Activated T-cell treated with anti-CD3 and anti-CD28 coated beads, Interleukin-2, amount 50 U/mL, for 72 hours (primary cell): ENCODE measurements around the gene SETD3. TPM values are rescaled to one million over a fixed set of nuclear protein-coding genes. Genes with fewer than 3 reads are reported as not detected.
A peak's percentile ranks its signal among the peaks of the same experiment; 100 is the strongest.

Source experiments
- ATAC-seq, 2 donors: fragments of 150-1000 bp; cut with Tn5 transposase; replicated peaks in 1 of 2; 2 replicates each; pipeline ENCODE4 v1.10.0; 2021; ENCODE audit warnings: moderate library complexity in 2 of 2, mild to moderate bottlenecking in 1 of 2
- DNase-seq, 2 donors: peaks; one replicate each; pipeline ENCODE4 v3.0.0; 2021 to 2022; ENCODE audit warnings: mixed read lengths in 1 of 2
- H3K27ac Mint-ChIP-seq: one replicate; pipeline ENCODE4 v1.8.0; 2022; ENCODE audit warnings: mild to moderate bottlenecking, moderate library complexity, mixed read lengths
- H3K27me3 Mint-ChIP-seq: one replicate; pipeline ENCODE4 v1.8.0; 2022; ENCODE audit warnings: low read depth, mixed read lengths
- H3K36me3 Mint-ChIP-seq, 2 donors: one replicate each; pipeline ENCODE4 v1.8.0; 2022; ENCODE audit warnings: mixed read lengths in 2 of 2, mild to moderate bottlenecking in 1 of 2; ENCODE audit not compliant: insufficient read depth in 2 of 2
- H3K4me1 Mint-ChIP-seq: one replicate; pipeline ENCODE4 v1.8.0; 2022; ENCODE audit warnings: low read depth, mixed read lengths
- H3K4me3 Mint-ChIP-seq, 2 donors: one replicate each; pipeline ENCODE4 v1.8.0; 2022; ENCODE audit warnings: mild to moderate bottlenecking in 2 of 2, mixed read lengths in 2 of 2, moderate library complexity in 2 of 2
- H3K9me3 Mint-ChIP-seq, 2 donors: one replicate each; pipeline ENCODE4 v1.8.0; 2022; ENCODE audit warnings: mixed read lengths in 2 of 2
- total RNA-seq, 2 donors: library from RNA; stranded (reverse); gene quantifications; one replicate each; pipeline ENCODE4 v1.2.3, GENCODE V29; 2022

Gene SETD3
- total RNA-seq: 10 to 100 TPM; 48.0 to 49.6 TPM

DNA sequence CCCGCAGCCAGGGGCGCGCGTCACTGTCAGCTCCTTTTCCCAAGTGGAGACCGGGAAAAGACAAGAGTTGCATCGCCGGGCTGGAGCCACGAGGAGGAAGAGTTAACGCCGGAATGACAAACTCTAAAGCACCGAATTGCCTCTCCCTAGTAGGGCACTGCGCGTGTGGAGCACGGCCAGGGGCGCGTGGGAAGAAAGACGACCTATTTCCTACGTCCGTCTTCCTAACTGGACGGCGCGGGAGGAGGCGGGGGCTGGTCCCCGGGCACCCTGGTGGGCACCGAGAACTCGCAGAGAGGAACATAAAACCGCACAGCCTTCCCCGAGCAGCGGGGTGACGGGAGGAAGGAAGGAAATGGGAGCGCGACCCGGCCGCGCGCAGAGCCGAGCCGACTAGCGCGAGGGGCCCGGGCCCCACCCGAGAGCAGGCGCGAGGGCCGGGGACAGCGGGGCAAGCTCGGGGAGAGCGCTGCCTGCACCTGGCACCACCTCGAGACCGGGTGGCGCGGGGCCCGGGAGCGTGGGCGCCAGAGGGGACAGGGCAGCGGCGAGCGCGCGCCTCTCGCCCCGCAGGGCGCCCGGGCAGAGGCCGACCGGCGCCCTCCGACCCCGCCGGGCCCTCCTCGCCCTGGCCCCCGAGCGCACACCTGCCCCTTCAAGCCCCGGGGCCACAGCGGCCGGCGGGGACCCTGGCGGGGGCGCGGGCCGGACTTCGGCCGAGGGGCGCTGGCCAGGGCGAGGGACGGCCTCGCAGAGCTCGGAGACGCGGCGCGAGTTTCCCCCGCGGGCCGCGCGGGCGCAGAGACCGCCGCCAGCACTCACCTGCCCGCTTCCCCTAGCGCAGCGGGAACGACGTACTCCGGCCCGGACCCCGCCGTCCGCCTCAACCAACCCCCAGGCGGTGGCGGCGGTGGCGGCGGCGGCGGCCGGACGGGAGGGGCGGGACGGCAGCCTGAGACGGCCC, at the start of gene SETD3:
SETD3 (minus strand) TSS at position 954 of the 964 bp plus-strand sequence. CDS start 15,054 bp downstream, outside the sequence.
- Mint-ChIP-seq H3K9me3 (no peaks in the 10 kb centered on the region), H3K4me3 (peak within 1 kb of the TSS; percentile 98 to 99), H3K27me3 (no peaks in the 10 kb centered on the region), H3K36me3 (peaks cover 4 to 6% of the 10 kb centered on the region in 2 donors), H3K4me1 (peaks cover 67% of the 10 kb centered on the region), H3K27ac (peak within 1 kb of the TSS; percentile 97)
- ATAC-seq (no peak), DNase-seq (peak; percentile 53 to 63)

DNA sequence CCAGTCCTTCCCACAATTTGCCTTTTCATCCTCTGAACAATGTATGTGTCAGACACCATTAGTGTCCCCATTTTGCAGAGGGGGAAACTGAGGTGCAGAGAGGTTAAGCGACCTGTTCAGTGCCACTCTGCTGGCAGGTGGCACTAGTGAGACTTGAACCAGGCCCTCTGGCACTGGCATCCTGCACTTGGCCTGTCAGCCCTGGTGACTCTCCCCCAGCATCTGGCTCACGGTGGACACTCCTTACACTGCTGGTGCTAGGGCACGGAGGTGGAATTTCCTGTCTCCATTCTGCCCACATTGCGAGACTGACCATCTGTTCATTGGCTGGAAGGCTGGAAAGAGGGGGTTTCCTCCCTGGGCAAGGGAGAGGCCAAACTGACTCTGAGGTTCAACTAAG, 49.2 kb upstream of the SETD3 start:
- Mint-ChIP-seq H3K4me3 (no peak overlapping the region), H3K36me3 (no peaks in the 10 kb centered on the region), H3K4me1 (peaks cover 6% of the 10 kb centered on the region), H3K27ac (no peak overlapping the region), H3K9me3 (no peaks in the 10 kb centered on the region), H3K27me3 (no peaks in the 10 kb centered on the region)
- DNase-seq (no peak), ATAC-seq (no peak)

DNA sequence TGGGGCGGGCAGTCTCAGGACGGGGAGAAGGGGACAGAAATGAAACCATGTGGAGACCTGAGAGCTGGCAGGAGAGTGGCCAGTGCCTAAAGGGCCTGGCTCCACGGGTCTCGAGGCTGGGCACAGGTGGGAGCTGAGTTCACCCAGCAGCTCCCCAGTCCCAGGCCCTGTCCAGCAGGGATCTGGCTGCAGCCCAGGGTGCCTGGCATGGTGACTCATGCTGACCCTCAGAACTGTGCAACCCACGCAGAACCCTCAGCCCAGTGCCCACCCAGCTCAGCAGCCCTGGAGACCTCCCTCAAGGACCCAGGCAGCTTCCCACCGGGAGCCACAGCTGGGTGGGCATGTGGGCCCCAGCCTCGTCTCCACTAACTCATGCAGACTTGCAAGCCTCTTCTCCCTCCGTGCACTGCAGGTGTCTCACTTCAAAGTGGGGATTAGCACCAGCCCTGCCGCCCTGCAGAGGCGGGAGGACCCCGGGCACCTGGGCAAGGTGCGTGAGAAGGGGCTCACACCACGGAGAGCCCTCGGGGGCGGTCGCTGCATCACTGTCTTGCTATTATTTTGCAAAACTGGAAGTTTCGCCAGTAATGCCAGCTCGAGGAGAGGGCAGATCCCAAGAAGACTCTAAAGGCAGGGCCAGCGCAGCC, 46.9 kb upstream of the SETD3 start:
- peaks cover 9% of the 10 kb centered on the region for H3K4me1 Mint-ChIP-seq
- no peaks in the 10 kb centered on the region for H3K9me3 Mint-ChIP-seq
- DNase-seq (no peak), ATAC-seq (no peak)
- no peak overlapping the region for H3K27ac Mint-ChIP-seq
- no peak overlapping the region for H3K4me3 Mint-ChIP-seq
- no peaks in the 10 kb centered on the region for H3K27me3 Mint-ChIP-seq
- H3K36me3 Mint-ChIP-seq: no peaks in the 10 kb centered on the region

DNA sequence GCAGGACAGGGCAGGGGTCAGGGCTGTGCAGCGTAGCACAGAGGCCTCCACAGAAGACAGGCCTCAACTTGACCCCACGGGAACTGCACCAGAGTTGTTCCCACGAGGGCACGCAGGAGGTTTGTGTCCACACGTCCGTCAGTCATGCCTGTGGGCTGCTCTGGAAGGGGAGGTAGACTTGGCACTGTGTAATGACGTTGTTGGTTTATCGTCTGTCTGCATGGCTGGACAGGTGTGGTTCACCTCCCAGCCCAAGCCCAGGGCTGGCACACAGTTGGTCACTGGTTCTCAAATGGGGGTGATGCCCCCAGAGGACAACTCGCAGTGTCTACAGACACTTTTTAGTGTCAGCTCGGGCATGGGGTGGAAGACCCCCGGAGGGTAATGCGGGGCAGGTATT, 46.4 kb upstream of the SETD3 start:
- Mint-ChIP-seq H3K36me3 (no peaks in the 10 kb centered on the region), H3K4me1 (peaks cover 9% of the 10 kb centered on the region), H3K27me3 (no peaks in the 10 kb centered on the region), H3K4me3 (no peak overlapping the region), H3K27ac (no peak overlapping the region), H3K9me3 (no peaks in the 10 kb centered on the region)
- DNase-seq (no peak), ATAC-seq (no peak)

DNA sequence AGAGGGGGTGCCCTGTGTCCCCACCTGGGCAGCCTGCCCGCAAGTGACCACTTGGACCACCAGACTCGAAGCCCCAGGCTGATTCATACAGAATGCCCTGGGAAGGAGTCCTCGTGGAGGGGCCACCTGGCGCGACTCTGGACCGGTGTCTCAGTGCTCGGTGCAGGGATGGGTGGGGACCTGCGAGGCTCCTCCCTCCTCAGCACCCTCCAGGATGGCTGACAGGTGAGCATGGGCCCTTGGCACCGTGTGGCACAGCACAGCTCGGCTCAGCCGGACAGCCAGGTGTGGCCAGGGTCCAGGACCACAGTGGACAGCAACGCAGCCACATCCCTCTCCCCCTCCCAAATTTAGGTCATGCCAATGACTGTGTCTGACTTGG, 45.0 kb upstream of the SETD3 start:
- no peak for ATAC-seq
- no peak for DNase-seq
- Mint-ChIP-seq H3K4me1 (peaks cover 9% of the 10 kb centered on the region), H3K9me3 (no peaks in the 10 kb centered on the region), H3K4me3 (no peak overlapping the region), H3K27ac (no peak overlapping the region), H3K36me3 (no peaks in the 10 kb centered on the region), H3K27me3 (no peaks in the 10 kb centered on the region)

DNA sequence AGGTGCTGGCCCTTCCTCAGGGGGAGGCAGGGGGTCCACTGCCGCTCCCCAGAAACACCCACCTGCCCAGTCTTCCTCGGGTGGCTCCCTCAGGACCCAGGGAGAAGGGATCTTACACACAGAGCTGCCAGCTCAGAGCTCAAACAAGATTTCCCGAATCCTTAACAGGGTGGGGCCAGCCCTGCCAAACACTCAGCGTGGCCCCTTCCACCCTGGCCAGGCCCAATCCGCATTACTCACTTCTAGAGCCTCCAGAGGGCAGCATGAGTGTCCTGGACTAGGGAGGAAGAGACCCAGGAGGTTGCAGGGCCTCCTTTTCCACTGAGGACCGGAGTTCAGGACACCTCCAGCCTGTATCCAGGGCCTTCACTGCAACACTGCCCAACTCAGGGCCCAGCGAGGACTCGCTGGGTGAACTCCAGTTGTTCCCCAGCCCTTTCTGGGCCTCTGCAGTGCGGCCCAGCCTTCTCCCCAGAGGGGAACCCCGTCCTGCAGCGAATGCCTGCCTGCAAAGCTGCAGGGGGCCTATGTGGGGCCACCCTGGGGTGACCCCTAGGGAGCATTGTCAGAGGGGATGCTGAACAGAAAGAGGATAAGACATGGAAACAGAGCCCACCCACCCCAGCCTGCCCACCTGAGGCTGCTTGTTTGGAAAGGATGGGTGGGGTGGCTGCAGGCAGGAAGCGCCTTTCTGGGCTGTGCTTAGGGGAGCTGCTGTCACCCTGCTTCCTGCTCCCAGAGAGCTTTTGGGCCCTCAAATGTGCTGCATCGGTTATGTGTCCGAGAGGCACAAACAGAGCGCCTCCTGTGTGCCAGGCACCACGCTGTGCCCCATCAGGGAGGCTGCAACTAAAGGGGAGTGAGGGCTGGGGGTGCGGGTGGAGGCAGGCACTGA, 44.4 kb upstream of the SETD3 start:
- Mint-ChIP-seq H3K4me1 (peaks cover 9% of the 10 kb centered on the region), H3K27me3 (no peaks in the 10 kb centered on the region), H3K4me3 (peak overlapping the region in 1 of 2 donors; percentile 40)

DNA sequence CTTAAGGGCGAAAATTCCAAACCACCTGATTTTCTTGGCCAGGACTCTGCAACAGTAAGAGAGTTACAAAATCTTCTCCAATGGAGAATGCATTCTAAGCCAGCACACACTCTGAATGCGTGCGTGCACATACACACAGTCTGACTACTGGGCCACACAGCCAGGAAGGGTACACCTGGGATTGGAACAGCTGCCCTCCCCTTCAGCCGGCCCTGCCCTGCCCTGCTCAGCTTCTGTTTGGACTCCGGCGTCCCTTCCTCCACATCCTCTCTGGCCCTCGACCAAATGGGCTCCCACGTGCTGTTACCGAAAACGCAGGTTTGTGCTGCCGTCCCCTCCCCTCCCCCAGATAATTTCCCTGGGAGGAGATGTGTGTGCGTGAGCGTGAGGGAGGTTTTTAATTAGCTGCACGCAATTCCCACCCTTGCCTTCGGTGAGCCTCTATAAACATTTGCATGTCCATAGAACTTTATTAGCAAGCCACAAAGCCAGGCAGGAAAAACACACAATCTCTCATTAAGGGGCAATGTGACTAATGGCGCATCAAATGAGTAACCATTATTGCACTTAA, 43.5 kb upstream of the SETD3 start:
- no peak for ATAC-seq
- H3K36me3 Mint-ChIP-seq: no peaks in the 10 kb centered on the region

More for the DNA sequence above, 44.4 kb upstream of the SETD3 start:
- no peak overlapping the region for H3K27ac Mint-ChIP-seq
- H3K36me3 Mint-ChIP-seq: no peaks in the 10 kb centered on the region
- DNase-seq: no peak
- ATAC-seq: peak; percentile 28 to 38
- H3K9me3 Mint-ChIP-seq: no peaks in the 10 kb centered on the region

DNA sequence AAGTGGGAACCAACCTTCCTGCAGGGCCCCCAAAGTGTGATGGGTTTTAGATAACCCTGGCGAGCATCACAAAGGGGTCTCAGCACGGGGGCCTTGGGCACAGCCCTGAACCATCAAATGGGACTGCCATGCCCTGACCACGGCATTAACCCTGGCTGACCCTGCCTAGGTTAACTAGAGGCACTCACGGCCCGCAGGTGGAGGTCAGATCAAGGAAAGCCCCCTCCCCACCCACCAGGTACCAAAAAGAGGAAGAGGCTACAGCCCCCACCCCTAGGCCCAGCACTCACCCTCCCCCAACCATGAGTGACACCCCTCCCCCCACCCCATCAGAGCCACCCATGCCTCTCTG, 43.0 kb upstream of the SETD3 start:
- no peaks in the 10 kb centered on the region for H3K27me3 Mint-ChIP-seq
- ATAC-seq (no peak), DNase-seq (no peak)
- H3K4me1 Mint-ChIP-seq: peaks cover 9% of the 10 kb centered on the region
- H3K4me3 Mint-ChIP-seq: no peak overlapping the region
- no peaks in the 10 kb centered on the region for H3K9me3 Mint-ChIP-seq
- H3K27ac Mint-ChIP-seq: no peak overlapping the region
- no peaks in the 10 kb centered on the region for H3K36me3 Mint-ChIP-seq

More for the DNA sequence above, 43.5 kb upstream of the SETD3 start:
- DNase-seq: no peak
- Mint-ChIP-seq H3K27ac (no peak overlapping the region), H3K4me3 (no peak overlapping the region), H3K27me3 (no peaks in the 10 kb centered on the region), H3K4me1 (peaks cover 9% of the 10 kb centered on the region), H3K9me3 (no peaks in the 10 kb centered on the region)

DNA sequence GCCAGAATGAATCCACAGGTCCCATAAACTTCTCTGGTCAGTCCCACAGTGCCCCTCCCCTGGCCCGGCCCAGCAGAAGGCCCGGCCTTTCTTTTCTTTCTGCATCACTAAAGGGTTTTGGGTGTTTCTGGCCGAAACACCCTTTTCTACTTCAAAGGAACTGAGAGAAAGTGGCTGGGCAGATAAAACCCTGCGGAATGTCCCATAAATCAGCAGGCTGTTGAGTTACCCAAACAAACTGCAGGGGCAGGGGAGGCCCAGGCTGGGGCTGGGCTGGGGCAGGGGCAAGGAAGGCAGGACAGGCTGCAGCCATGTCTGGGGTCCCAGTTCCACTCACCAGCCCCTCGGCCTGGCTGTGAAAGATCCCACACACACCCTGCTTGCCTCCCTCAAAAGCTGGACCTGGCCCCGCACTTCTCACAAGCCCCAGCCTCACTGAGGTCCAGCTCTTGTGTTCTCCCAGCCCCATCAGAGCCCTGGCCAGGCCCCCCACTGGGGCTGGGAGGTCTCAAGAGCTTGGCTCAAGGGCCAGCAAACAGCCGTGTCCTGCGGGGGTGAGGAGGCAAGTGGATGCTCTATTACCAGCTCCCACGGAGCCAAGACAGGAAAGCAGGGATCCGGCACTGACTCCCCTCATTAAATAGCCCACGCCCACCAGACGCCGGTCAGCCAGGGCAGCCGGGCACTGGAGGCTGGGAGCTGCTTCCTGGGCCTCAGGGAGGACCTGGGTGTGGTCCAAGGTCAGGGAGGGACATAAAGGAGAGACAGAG, 42.5 kb upstream of the SETD3 start:
- H3K4me3 Mint-ChIP-seq: no peak overlapping the region
- no peak overlapping the region for H3K27ac Mint-ChIP-seq
- no peak for DNase-seq
- no peaks in the 10 kb centered on the region for H3K36me3 Mint-ChIP-seq
- H3K9me3 Mint-ChIP-seq: no peaks in the 10 kb centered on the region
- no peaks in the 10 kb centered on the region for H3K27me3 Mint-ChIP-seq
- H3K4me1 Mint-ChIP-seq: peaks cover 9% of the 10 kb centered on the region
- ATAC-seq: no peak

DNA sequence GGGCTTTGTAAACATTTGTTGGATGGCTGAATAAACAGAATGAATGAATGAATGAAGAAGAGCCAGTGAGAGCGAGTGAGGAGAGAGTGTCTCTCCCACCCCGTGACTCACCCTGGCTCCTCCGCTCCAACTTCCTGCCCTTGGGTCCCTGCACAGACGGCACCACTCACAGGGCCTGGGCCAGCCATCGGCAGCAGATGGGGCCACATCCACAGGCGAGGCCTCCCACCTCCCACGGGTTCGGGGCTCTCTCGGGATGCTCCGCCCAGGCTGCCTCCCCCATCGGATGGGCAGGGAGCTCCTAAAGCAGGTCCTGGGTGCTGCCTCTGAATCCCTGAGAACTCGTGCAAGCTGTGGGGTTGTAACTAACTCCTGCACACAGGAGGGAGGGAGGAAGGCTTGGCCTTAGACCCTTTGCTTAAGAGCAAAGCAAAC, 41.8 kb upstream of the SETD3 start:
- no peak overlapping the region for H3K27ac Mint-ChIP-seq
- H3K4me3 Mint-ChIP-seq: no peak overlapping the region
- peaks cover 9% of the 10 kb centered on the region for H3K4me1 Mint-ChIP-seq
- no peak for ATAC-seq
- DNase-seq: no peak
- H3K27me3 Mint-ChIP-seq: no peaks in the 10 kb centered on the region
- H3K9me3 Mint-ChIP-seq: no peaks in the 10 kb centered on the region
- no peaks in the 10 kb centered on the region for H3K36me3 Mint-ChIP-seq

DNA sequence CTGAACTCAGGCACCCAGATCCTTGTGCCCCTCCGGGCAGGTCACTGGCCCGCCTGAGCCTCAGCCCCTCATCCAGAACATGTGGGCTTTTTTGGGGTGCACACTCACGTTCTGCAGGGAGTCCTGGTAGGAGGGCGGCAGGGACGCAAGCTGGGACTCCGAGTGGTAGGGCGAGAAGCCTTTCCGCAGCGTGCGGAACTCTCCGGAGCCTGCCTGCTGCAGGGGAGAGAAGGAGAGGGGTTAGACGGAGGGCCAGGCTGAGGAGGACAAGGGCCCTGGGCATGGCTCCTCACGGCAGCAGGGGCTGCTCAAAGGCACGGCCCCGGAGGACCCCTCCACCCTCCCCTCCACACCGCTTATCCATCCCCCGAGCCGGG, 41.4 kb upstream of the SETD3 start:
- Mint-ChIP-seq H3K27me3 (no peaks in the 10 kb centered on the region), H3K9me3 (no peaks in the 10 kb centered on the region), H3K4me1 (peaks cover 9% of the 10 kb centered on the region), H3K27ac (no peak overlapping the region), H3K36me3 (no peaks in the 10 kb centered on the region), H3K4me3 (no peak overlapping the region)
- ATAC-seq: no peak
- no peak for DNase-seq
